Measurements from ENCODE around the gene DENND4A.

DNA sequence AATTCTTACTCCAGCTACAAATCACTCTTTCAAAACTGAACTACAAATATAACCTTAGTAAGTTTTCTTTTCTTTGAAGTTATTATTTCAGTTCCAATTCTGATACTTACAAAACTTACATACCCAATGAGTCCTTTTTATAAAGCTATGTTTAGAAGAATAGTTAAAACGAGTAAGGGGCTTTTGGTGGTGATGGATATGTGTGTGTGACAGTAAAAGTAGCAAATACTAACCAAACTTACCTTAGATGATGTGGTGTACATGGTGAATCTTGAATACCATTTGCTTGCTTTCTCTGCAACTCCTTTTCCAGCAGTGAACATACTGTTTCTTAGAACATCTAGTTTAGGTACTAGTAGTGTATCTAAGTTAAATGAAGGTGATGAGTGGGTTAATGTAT is 101.9 kb downstream of the DENND4A start:
- TF ChIP-seq, protein P1, sequence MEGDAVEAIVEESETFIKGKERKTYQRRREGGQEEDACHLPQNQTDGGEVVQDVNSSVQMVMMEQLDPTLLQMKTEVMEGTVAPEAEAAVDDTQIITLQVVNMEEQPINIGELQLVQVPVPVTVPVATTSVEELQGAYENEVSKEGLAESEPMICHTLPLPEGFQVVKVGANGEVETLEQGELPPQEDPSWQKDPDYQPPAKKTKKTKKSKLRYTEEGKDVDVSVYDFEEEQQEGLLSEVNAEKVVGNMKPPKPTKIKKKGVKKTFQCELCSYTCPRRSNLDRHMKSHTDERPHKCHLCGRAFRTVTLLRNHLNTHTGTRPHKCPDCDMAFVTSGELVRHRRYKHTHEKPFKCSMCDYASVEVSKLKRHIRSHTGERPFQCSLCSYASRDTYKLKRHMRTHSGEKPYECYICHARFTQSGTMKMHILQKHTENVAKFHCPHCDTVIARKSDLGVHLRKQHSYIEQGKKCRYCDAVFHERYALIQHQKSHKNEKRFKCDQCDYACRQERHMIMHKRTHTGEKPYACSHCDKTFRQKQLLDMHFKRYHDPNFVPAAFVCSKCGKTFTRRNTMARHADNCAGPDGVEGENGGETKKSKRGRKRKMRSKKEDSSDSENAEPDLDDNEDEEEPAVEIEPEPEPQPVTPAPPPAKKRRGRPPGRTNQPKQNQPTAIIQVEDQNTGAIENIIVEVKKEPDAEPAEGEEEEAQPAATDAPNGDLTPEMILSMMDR (IDR thresholded peaks at IDR 0.05 in 4 of 5, conservative IDR thresholded peaks at IDR 0.05 in 1 of 5): no peak
- no peak for TF ChIP-seq POLR2A (IDR thresholded peaks at IDR 0.05)
